LNCAP (cell line): ENCODE results near the gene C2.

ENCODE experiments used
- CTCF ChIP-seq: fragments of 450-650 bp; IDR thresholded peaks from 2 replicates; pipeline ENCODE4 v1.5.1; 2017; ENCODE audit warnings: mild to moderate bottlenecking

Gene C2

GRCh38 chr6:31968326-31968725 lies 40.8 kb downstream of the C2 start:
- no peak for TF ChIP-seq CTCF

- TF ChIP-seq CTCF, result no peak
Observed at GRCh38 chr6:31968791-31969711, 41.5 kb downstream of the C2 start.

- no peak for TF ChIP-seq CTCF
Observed at GRCh38 chr6:31969712-31970603, 42.4 kb downstream of the C2 start.

- TF ChIP-seq CTCF, result no peak
Observed at GRCh38 chr6:31970604-31971271, 43.2 kb downstream of the C2 start.

- no peak for TF ChIP-seq CTCF
Observed at GRCh38 chr6:31971279-31971992, 43.9 kb downstream of the C2 start.

- TF ChIP-seq CTCF, result no peak
Observed at GRCh38 chr6:31971993-31972708, 44.6 kb downstream of the C2 start, which contains the start of gene DXO. TSS of gene DXO (minus strand) at chr6:31972138. CDS start at chr6:31971675, 463 bp downstream.
